ENCODE data around the gene REXO4. TPM values are rescaled to one million over a fixed set of nuclear protein-coding genes. Genes with fewer than 3 reads are reported as not detected.
"Not testable (repeated sequence)": the region's sequence is repeated elsewhere in the genome, so short reads cannot be mapped to it uniquely, and the experiment has no call there.

The REXO4 gene
- total RNA-seq, 4 donors from 2014 or later: 11.5 to 18.1 (median 15.4) TPM

DNA sequence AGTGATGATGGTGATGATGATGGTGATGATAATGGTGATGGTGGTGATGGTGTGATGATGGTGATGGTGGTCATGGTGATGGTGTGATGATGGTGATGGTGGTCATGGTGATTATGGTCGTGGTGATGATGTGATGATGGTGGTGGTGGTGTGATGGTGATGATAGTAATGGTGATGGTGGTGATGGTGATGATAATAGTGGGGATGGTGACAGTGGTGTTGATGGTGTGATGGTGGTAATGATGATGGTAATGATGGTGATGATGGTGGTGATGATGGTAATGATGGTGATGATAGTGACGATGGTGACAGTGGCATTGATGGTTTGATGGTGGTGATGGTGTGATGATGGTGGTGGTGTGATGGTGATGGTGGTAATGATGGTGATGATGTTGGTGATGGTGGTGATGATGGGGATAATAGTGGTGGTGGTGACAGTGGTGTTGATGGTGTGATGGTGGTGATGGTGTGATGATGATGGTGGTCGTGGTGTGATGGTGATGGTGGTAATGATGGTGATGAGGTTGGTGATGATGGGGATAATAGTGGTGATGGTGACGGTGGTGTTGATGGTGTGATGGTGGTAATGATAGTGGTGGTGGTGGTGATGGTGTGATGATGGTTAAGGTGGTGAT lies 35.2 kb downstream of the REXO4 start:
- DNase-seq (ENCODE audit: low spot score): no peak
- TF ChIP-seq, protein P1, sequence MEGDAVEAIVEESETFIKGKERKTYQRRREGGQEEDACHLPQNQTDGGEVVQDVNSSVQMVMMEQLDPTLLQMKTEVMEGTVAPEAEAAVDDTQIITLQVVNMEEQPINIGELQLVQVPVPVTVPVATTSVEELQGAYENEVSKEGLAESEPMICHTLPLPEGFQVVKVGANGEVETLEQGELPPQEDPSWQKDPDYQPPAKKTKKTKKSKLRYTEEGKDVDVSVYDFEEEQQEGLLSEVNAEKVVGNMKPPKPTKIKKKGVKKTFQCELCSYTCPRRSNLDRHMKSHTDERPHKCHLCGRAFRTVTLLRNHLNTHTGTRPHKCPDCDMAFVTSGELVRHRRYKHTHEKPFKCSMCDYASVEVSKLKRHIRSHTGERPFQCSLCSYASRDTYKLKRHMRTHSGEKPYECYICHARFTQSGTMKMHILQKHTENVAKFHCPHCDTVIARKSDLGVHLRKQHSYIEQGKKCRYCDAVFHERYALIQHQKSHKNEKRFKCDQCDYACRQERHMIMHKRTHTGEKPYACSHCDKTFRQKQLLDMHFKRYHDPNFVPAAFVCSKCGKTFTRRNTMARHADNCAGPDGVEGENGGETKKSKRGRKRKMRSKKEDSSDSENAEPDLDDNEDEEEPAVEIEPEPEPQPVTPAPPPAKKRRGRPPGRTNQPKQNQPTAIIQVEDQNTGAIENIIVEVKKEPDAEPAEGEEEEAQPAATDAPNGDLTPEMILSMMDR (IDR thresholded peaks at IDR 0.05): no peak
- no peak for ATAC-seq (ENCODE audit: low FRiP score)

DNA sequence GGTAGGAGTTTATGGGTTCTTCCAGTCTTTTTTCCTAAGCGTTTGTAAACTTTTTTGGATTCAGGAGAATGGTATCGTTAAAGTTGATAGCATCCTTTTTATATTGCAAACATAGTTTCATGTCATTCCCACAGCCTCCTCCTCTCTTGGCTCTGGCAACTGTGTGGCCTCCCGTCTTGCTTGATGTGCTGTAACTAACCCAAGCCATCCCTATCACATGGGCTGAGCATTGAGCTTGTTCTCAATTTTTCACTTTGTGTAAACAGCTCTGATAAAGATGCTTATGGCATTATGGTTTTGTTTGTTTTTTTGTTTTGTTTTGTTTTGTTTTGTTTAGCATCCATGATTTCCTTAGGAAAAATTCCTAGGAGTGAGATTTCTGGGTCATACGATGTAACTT lies 37.1 kb downstream of the REXO4 start:
- TF ChIP-seq, protein P1 (IDR thresholded peaks at IDR 0.05): no peak
- DNase-seq (ENCODE audit: low spot score) (no peak), ATAC-seq (ENCODE audit: low FRiP score) (no peak)

DNA sequence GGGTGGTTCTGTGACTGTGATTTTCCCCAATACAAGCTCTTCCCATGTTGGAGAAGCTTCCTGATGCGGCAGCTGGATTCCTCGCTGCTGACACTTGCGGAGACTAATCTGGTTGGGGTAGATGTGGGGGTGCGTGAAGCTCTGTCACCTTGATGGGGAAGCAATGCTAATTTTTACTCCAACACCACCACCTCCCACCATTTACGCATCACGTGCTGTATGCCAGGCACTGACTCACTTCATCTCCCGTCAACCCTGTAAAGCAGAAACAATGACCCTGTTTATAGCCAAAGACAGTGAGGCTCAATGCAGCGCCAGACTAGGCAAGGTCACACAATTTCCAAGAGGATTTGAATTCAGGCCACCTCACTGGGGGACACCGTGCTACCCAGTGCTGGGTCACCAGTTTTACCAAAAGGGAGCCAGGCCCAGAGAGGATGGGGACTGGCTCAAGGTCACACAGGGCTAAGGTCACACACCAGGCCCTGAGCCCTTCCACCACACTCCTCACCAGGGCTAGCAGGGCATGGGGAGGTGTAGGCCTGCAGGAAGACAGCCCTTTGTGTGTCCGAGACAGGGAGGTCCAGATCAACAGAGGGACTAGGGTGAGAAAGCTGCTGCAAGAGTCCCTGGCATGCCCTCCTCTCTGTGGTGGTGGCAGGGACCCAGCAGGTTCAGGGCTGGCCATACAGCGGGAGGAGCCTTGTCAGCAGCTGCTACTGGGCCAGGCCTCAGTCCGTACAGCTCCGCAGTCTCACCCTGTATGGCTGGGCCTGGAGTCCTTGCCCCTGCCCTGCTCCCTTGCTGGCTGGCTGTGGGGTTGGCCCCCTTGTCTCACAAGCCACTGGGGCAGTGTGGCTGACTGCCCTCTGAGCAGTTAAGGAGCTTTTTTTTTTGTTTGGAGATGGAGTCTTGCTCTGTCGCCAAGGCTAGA lies 38.4 kb downstream of the REXO4 start:
- DNase-seq (ENCODE audit: low spot score): no peak
- ATAC-seq (ENCODE audit: low FRiP score): no peak
- TF ChIP-seq, protein P1 (IDR thresholded peaks at IDR 0.05): no peak

DNA sequence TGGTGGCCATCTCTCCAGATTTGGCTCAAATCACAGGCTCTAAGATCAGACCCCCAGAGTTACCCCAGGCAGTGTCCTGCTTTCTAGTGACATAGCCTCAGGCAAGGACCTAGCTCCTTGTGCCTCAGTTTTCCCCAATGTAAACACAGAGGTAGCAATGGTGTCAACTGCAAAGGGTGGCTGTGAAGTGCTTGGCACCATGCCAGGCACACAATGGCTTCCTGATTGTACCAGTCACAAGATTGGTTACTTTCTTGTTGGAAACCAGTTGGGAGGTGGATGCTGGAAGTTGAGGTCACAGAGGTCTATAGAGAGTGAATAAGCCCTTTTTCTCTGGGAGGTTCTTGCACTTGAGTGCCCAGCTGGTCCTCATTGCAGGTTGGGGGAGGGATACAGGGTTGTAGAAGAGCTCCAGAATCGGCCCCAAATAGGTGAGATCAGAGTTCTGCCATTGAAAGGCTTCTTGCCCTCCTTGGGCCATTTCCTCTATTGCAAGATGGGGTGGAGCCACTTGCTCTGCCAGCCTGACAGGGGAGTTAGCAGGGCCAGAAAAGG lies 39.3 kb downstream of the REXO4 start:
- DNase-seq (ENCODE audit: low spot score) (no peak), ATAC-seq (ENCODE audit: low FRiP score) (no peak)
- TF ChIP-seq, protein P1 (IDR thresholded peaks at IDR 0.05): no peak

DNA sequence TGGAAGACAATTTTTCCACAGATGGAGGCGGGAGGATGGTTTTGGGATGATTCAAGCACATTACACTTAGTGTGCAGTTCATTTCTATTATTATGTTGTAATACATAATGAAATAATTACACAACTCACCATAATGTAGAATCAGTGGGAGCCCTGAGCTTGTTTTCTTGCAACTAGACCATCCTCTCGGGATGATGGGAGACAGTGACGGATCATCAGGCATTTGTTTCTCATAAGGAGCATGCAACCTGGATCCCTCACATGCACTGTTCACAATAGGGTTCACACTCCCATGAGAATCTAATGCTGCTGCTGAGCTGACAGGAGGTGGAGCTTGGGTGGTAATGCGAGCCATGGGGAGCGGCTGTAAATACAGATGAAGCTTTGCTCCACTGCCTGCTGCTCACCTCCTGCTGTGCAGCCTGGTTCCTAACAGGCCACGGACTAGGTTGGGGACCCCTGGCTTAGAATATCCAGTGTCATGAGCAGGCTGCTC lies 40.0 kb downstream of the REXO4 start:
- DNase-seq (ENCODE audit: low spot score): no peak
- ATAC-seq (ENCODE audit: low FRiP score): no peak
- TF ChIP-seq, protein P1 (IDR thresholded peaks at IDR 0.05): no peak

DNA sequence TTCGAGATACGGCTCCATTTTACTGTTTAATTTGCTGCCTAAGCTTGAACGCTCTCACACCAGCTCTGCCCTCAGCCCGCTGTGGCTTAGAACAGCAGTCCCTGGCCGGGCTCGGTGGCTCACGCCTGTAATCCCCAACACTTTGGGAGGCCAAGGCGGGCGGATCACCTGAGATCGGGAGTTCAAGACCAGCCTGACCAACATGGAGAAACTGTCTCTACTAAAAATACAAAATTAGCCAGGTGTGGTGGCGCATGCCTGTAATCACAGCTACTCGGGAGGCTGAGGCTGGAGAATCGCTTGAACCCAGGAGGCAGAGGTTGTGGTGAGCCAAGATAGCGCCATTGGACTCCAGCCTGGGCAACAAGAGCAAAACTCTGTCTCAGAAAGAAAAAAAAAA lies 40.5 kb downstream of the REXO4 start:
- ATAC-seq (ENCODE audit: low FRiP score): not testable (repeated sequence)

More for the DNA sequence above, 40.5 kb downstream of the REXO4 start:
- not testable (repeated sequence) for DNase-seq (ENCODE audit: low spot score)
